ENCODE measurements around the gene FFAR4. TPM values are rescaled to one million over a fixed set of nuclear protein-coding genes. Genes with fewer than 3 reads are reported as not detected.

FFAR4 gene
- total RNA-seq, 2 experiments from 2014 or later, result not detected

DNA sequence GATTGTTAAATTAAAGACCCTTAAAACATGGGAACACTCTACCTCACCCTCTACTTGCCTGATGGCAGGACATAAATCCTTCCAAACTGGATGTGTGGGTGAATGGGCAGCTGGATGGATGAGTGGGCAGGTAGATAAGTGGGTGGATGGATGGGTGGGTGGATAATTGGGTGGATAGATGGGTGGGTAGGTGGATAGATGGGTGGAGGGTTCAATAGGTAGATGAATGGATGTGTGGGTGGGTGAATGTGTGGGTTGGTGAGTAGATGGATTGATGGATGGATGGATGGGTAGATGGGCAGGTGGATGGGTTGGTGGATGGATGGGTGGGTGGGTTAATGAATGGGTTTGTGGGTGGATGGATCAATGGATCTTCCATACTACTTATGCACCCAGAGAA is 18.9 kb upstream of the FFAR4 start:
- no peaks in the 10 kb centered on the region for H3K9me3 Mint-ChIP-seq
- no peak overlapping the region for H3K27ac ChIP-seq (ENCODE audit: low read depth in 1 of 2, low read length in 2 of 2)

GRCh38 chr10:93548376-93549071 is 17.9 kb upstream of the FFAR4 start:
- intact Hi-C loops (cut with DNase I, micrococcal nuclease), result no loop called here
- Histone ChIP-seq H3K9me3 (ENCODE audit: control insufficient read depth in 1 of 2, insufficient read depth in 1 of 2, low read length in 2 of 2) (no peaks in the 10 kb centered on the region), H3K36me3 (ENCODE audit: insufficient read depth, low read length) (no peaks in the 10 kb centered on the region), H3K4me1 (ENCODE audit: insufficient read depth, low read length) (no peaks in the 10 kb centered on the region), H3K27me3 (ENCODE audit: control insufficient read depth in 1 of 2, insufficient read depth in 2 of 2, low read length in 2 of 2) (peaks cover 0 to 2% of the 10 kb centered on the region in 2 experiments), H3K4me3 (ENCODE audit: low read length) (no peak overlapping the region), H3K27ac (ENCODE audit: low read depth in 1 of 2, low read length in 2 of 2) (no peak overlapping the region)
- Mint-ChIP-seq H3K9me3 (no peaks in the 10 kb centered on the region), H3K4me3 (no peak overlapping the region), H3K27me3 (peaks cover under 1% of the 10 kb centered on the region), H3K4me1 (ENCODE audit: low read depth) (no peaks in the 10 kb centered on the region), H3K36me3 (ENCODE audit: low read depth) (no peaks in the 10 kb centered on the region), H3K27ac (no peak overlapping the region)
- ATAC-seq (ENCODE audit: poor library complexity), result no peak
- ChIA-PET CTCF (no interaction called here), POLR2A (no interaction called here)
- TF ChIP-seq, protein P1, sequence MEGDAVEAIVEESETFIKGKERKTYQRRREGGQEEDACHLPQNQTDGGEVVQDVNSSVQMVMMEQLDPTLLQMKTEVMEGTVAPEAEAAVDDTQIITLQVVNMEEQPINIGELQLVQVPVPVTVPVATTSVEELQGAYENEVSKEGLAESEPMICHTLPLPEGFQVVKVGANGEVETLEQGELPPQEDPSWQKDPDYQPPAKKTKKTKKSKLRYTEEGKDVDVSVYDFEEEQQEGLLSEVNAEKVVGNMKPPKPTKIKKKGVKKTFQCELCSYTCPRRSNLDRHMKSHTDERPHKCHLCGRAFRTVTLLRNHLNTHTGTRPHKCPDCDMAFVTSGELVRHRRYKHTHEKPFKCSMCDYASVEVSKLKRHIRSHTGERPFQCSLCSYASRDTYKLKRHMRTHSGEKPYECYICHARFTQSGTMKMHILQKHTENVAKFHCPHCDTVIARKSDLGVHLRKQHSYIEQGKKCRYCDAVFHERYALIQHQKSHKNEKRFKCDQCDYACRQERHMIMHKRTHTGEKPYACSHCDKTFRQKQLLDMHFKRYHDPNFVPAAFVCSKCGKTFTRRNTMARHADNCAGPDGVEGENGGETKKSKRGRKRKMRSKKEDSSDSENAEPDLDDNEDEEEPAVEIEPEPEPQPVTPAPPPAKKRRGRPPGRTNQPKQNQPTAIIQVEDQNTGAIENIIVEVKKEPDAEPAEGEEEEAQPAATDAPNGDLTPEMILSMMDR (IDR thresholded peaks at IDR 0.05), result no peak
- DNase-seq, result no peak

More for the DNA sequence above, 18.9 kb upstream of the FFAR4 start:
- Mint-ChIP-seq H3K27me3 (no peaks in the 10 kb centered on the region), H3K4me1 (ENCODE audit: low read depth) (no peaks in the 10 kb centered on the region), H3K36me3 (ENCODE audit: low read depth) (no peaks in the 10 kb centered on the region), H3K4me3 (no peak overlapping the region), H3K27ac (no peak overlapping the region)
- H3K9me3 ChIP-seq (ENCODE audit: control insufficient read depth in 1 of 2, insufficient read depth in 1 of 2, low read length in 2 of 2), result no peaks in the 10 kb centered on the region
- DNase-seq (no peak), ATAC-seq (ENCODE audit: poor library complexity) (no peak)
- no peaks in the 10 kb centered on the region for H3K36me3 ChIP-seq (ENCODE audit: insufficient read depth, low read length)
- ChIA-PET CTCF (no interaction called here), POLR2A (no interaction called here)
- H3K27me3 ChIP-seq (ENCODE audit: control insufficient read depth in 1 of 2, insufficient read depth in 2 of 2, low read length in 2 of 2), result peaks cover 0 to 2% of the 10 kb centered on the region in 2 experiments
- no peak overlapping the region for H3K4me3 ChIP-seq (ENCODE audit: low read length)
- intact Hi-C loops (cut with DNase I, micrococcal nuclease), result no loop called here
- TF ChIP-seq, protein P1 (IDR thresholded peaks at IDR 0.05), result no peak
- H3K4me1 ChIP-seq (ENCODE audit: insufficient read depth, low read length), result no peaks in the 10 kb centered on the region

DNA sequence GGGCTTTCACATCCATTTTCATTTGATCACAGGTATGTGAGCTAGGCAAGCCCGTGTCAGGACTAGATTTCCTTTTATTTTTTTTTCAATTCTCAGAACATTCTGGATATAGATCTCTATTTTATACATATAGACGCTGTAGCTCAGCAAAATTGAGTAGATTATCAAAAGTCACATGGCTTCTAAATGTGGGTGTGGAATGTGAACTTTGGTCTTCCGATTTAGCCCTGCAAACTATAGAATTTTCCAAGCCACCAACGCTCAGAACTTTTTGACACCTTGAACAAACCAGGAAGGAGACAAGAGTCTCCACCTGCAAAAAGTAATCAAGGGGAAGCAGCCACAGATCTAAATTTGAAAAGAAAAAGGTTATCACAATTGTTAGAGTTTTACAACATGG is 15.9 kb upstream of the FFAR4 start:
- H3K4me3 Mint-ChIP-seq, result no peak overlapping the region
- H3K36me3 ChIP-seq (ENCODE audit: insufficient read depth, low read length), result no peaks in the 10 kb centered on the region
- no peak for ATAC-seq (ENCODE audit: poor library complexity)
- H3K36me3 Mint-ChIP-seq (ENCODE audit: low read depth), result no peaks in the 10 kb centered on the region
- H3K27me3 Mint-ChIP-seq, result peaks cover 14% of the 10 kb centered on the region
- H3K4me1 ChIP-seq (ENCODE audit: insufficient read depth, low read length), result no peaks in the 10 kb centered on the region
- no peak for DNase-seq
- intact Hi-C loops (cut with DNase I, micrococcal nuclease), result loop anchor here in 1 of 2 experiments (5.0 kb wide), 1 partner anchor 312 kb away; no protein-coding TSS in a partner anchor
- no peaks in the 10 kb centered on the region for H3K9me3 ChIP-seq (ENCODE audit: control insufficient read depth in 1 of 2, insufficient read depth in 1 of 2, low read length in 2 of 2)
- no peak overlapping the region for H3K27ac ChIP-seq (ENCODE audit: low read depth in 1 of 2, low read length in 2 of 2)
- ChIA-PET CTCF (no interaction called here), POLR2A (no interaction called here)
- H3K4me3 ChIP-seq (ENCODE audit: low read length), result no peak overlapping the region
- TF ChIP-seq, protein P1 (IDR thresholded peaks at IDR 0.05), result no peak
- no peak overlapping the region for H3K27ac Mint-ChIP-seq
- H3K9me3 Mint-ChIP-seq, result no peaks in the 10 kb centered on the region
- H3K27me3 ChIP-seq (ENCODE audit: control insufficient read depth in 1 of 2, insufficient read depth in 2 of 2, low read length in 2 of 2), result peaks cover 0 to 8% of the 10 kb centered on the region in 2 experiments
- no peaks in the 10 kb centered on the region for H3K4me1 Mint-ChIP-seq (ENCODE audit: low read depth)
